OCI-LY7 (cell line): Measurements from ENCODE around the gene ANXA3. TPM values are rescaled to one million over a fixed set of nuclear protein-coding genes. Genes with fewer than 3 reads are reported as not detected.
A peak's percentile ranks its signal among the peaks of the same experiment; 100 is the strongest.

Experiments
- BruUV-seq: library from RNA; stranded (reverse); fragments of 400-500 nt; replicated peaks from 2 replicates; lab custom pipeline; 2021; lab: Mats Ljungman, UMichigan
- CTCF ChIA-PET: fragments of 300-600 bp; sonication (Branson Sonifier 250); formaldehyde crosslinking; loops from one replicate; lab custom pipeline; 2022; ENCODE audit warnings: antibody characterized with exemption; ENCODE audit not compliant: unreplicated experiment; lab: Charles Lee
- POLR2A ChIA-PET: fragments of 300-600 bp; sonication (Branson Sonifier 250); formaldehyde crosslinking; loops from one replicate; lab custom pipeline; 2022; ENCODE audit warnings: antibody characterized with exemption; lab: Charles Lee
- DNase-seq: peaks from one replicate; pipeline ENCODE4 v3.0.0-alpha.2; 2015; ENCODE audit warnings: low spot score
- H2AFZ ChIP-seq: fragments of 200-600 bp; sonication (generic), shearing (Covaris generic); 2 replicates; pipeline ENCODE4 v1.6.1; 2014; ENCODE audit warnings: mild to moderate bottlenecking, antibody characterized with exemption, low read length, moderate library complexity
- H3K27ac ChIP-seq: fragments of 200-600 bp; sonication (generic); 2 replicates; pipeline ENCODE4 v1.5.1; 2014; ENCODE audit warnings: mixed run types, low read depth, mild to moderate bottlenecking, moderate library complexity, low read length, inconsistent platforms; ENCODE audit not compliant: poor library complexity, severe bottlenecking
- H3K36me3 ChIP-seq: fragments of 200-600 bp; sonication (generic); 2 replicates; pipeline ENCODE4 v1.6.1; 2014; ENCODE audit warnings: mild to moderate bottlenecking, antibody characterized with exemption, low read length, moderate library complexity, mixed read lengths; ENCODE audit not compliant: insufficient read depth
- H3K4me1 ChIP-seq: fragments of 200-600 bp; sonication (generic); 2 replicates; pipeline ENCODE4 v1.5.1; 2014; ENCODE audit warnings: mild to moderate bottlenecking, low read length; ENCODE audit not compliant: insufficient read depth, poor library complexity, severe bottlenecking
- H3K4me2 ChIP-seq: fragments of 200-600 bp; sonication (generic); 2 replicates; pipeline ENCODE4 v1.6.1; 2014; ENCODE audit warnings: mild to moderate bottlenecking, low read length
- H3K4me3 ChIP-seq: fragments of 200-600 bp; sonication (generic); 2 replicates; pipeline ENCODE4 v1.5.1; 2014; ENCODE audit warnings: mild to moderate bottlenecking, low read depth, low read length; ENCODE audit not compliant: poor library complexity, severe bottlenecking
- H3K79me2 ChIP-seq: fragments of 200-600 bp; sonication (generic); 2 replicates; pipeline ENCODE4 v1.6.1; 2016; ENCODE audit warnings: low read depth, mild to moderate bottlenecking, low read length, moderate library complexity, mixed read lengths; ENCODE audit not compliant: insufficient read depth
- H3K9me2 ChIP-seq: fragments of 200-600 bp; sonication (generic); 2 replicates; pipeline ENCODE4 v1.6.1; 2016; ENCODE audit warnings: mild to moderate bottlenecking, low read length, mixed read lengths; ENCODE audit not compliant: insufficient read depth
- H3K9me3 ChIP-seq: fragments of 200-600 bp; sonication (generic); 2 replicates; pipeline ENCODE4 v1.6.1; 2014; ENCODE audit warnings: mild to moderate bottlenecking, mixed run types, low read length, mixed read lengths
- H4K20me1 ChIP-seq: fragments of 200-600 bp; sonication (generic); 2 replicates; pipeline ENCODE4 v1.6.1; 2014; ENCODE audit warnings: mild to moderate bottlenecking, antibody characterized with exemption, low read length, moderate library complexity, mixed read lengths; ENCODE audit not compliant: insufficient read depth
- CTCF ChIP-seq: fragments of 200-600 bp; sonication (generic); conservative IDR thresholded peaks from 2 replicates; pipeline ENCODE4 v1.5.1; 2014; ENCODE audit warnings: mild to moderate bottlenecking, antibody characterized with exemption, low read length, moderate library complexity, mixed read lengths
- EZH2phosphoT487 ChIP-seq: fragments of 200-600 bp; sonication (generic); IDR thresholded peaks from 2 replicates; pipeline ENCODE4 v1.6.1; 2018; ENCODE audit warnings: low read depth, borderline replicate concordance, mild to moderate bottlenecking, mixed run types, antibody characterized with exemption, low read length, moderate library complexity, mixed read lengths
- intact Hi-C: fragments of 100-400 bp; cut with micrococcal nuclease; formaldehyde crosslinking; loops from one replicate; pipeline ENCODE4 v1.10.0; 2022; ENCODE audit not compliant: unreplicated experiment
- total RNA-seq, 2 experiments: library from RNA; depleted of rRNA in 1 of 2; stranded (reverse); fragments of >200 nt in 1 of 2; shearing (Covaris generic) in 1 of 2; gene quantifications; 2 replicates each; pipeline ENCODE4 v1.2.3, GENCODE V29; 2014 to 2022

Gene ANXA3
- total RNA-seq, 2 experiments from 2014 or later = not detected

DNA sequence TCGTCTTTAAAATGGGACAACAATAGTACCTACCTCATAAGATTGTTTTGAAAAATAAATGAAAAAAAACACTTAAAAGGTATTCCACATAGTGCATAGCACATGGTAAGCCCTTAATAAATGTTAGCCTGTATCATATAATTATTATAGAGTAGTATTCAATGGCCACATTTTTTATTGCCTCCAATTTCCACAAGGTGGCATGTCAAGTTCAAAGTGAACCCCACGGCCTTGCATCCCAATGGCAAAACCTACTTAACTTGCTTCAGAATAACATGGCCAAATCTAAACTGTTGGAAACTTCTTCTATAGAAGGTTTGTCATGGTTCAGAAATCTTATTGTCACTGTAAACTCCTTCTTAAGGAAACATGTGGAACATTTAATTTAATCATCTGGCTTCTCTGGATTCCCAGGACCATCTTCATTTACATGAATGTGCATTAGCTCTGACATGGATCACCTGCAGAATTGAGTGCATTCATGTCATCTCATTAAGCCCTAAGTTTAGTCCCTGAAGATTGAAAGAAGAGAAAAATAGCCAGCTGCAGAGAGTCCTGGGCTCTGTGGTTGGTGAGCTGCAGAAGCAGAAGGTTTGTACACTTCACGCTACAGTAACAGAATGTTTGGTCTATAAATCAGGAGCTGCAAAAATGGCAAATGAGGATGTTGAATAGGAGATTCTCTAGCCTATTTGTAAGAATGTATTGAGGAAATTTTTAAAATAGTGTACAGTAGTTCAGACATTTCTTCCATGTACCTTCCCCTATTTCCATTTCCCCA, 61.0 kb downstream of the ANXA3 start:
- intact Hi-C loops = loop anchor here (1.0 to 5.0 kb wide), 6 partner anchors 32 to 327 kb away; partner anchors contain the start of gene PAQR3
- ChIA-PET CTCF (interaction anchor here (1.0 kb wide), 1 partner anchor 250 kb away, joined by 3 read pairs; no protein-coding TSS in a partner anchor), POLR2A (interaction anchor here (0.6 to 5.4 kb wide), 14 partner anchors 8 to 250 kb away, joined by 3 to 47 read pairs (median 4); no protein-coding TSS in a partner anchor)
- Histone ChIP-seq H3K9me2 (no peaks in the 10 kb centered on the region), H3K4me1 (peaks cover 46% of the 10 kb centered on the region), H4K20me1 (no peaks in the 10 kb centered on the region), H3K4me2 (peak overlapping the region; percentile 59), H3K4me3 (no peak overlapping the region), H3K9me3 (no peaks in the 10 kb centered on the region), H3K27ac (no peak overlapping the region), H2AFZ (peak overlapping the region; percentile 91; the same call in 1 of the 2 replicates), H3K79me2 (no peaks in the 10 kb centered on the region), H3K36me3 (no peaks in the 10 kb centered on the region)
- TF ChIP-seq CTCF (peak; percentile 97), EZH2phosphoT487 (no peak)
- DNase-seq = peak; percentile 82
- no TSS peak for BruUV-seq

DNA sequence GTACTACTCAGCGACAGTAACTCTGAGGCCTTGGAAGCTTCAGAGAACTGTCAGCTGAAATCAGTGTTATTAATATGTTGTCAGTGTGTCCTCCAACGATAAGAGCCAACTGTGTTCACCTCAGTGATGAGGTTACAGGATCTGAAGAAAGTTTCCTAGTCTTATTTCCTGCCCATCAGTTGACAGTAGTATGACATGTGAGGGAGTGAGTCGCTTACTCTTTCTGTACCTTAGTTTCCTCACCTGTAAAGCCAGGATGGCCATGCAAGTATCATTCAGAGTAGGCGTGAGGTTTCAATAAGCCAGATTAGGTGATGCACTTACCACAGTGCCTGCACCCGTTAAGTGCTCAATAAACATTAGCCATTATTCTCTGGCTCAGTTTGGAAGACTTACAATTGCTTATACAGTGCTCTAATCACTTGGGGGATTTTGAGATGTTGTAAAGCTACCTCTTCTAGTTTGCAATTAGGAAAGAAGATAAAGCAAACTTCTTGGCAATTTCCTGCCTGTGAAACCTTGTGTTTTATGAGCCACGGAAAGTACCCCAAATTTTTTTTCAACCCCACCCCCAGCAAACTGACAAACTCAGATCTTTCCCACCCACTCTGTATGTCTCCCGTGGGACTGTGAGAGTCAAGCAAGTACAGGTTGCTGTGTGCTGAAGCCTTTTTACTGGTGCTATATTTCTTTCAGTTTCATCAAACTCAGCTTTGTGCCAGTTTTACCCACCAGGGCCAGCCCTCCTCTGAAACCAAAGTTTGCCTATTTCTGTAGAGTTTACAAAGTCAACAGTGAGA, 62.2 kb downstream of the ANXA3 start:
- Histone ChIP-seq H3K9me2 (no peaks in the 10 kb centered on the region), H3K4me1 (peaks cover 46% of the 10 kb centered on the region), H3K4me2 (peak overlapping the region; percentile 20), H4K20me1 (no peaks in the 10 kb centered on the region), H3K9me3 (no peaks in the 10 kb centered on the region), H3K27ac (no peak overlapping the region), H3K4me3 (no peak overlapping the region), H2AFZ (peak overlapping the region; percentile 91), H3K79me2 (no peaks in the 10 kb centered on the region), H3K36me3 (no peaks in the 10 kb centered on the region)
- ChIA-PET CTCF (interaction anchor here (1.2 to 1.9 kb wide), 2 partner anchors 163 to 250 kb away, joined by 4 to 7 read pairs; partner anchors contain the start of gene BMP2K), POLR2A (interaction anchor here (0.7 to 5.4 kb wide), 20 partner anchors 8 to 305 kb away, joined by 3 to 47 read pairs (median 4); no protein-coding TSS in a partner anchor)
- no peak for DNase-seq
- TF ChIP-seq EZH2phosphoT487 (no peak), CTCF (no peak)
- intact Hi-C loops = loop anchor here (2.0 to 5.0 kb wide), 3 partner anchors 31 to 94 kb away; no protein-coding TSS in a partner anchor
- BruUV-seq = no TSS peak
